Measurements from ENCODE around the gene ANKRD11. TPM values are rescaled to one million over a fixed set of nuclear protein-coding genes. Genes with fewer than 3 reads are reported as not detected.
"Not testable (repeated sequence)": the region's sequence is repeated elsewhere in the genome, so short reads cannot be mapped to it uniquely, and the experiment has no call there.

The ANKRD11 gene
- total RNA-seq, 2 donors from 2014 or later, result 130 to 165 TPM

GRCh38 chr16:89338863-89339262 lies 151.5 kb downstream of the ANKRD11 start:
- peak overlapping the region in 1 of 2 donors; percentile 86 for H3K27ac Mint-ChIP-seq
- H3K9me3 Mint-ChIP-seq, result no peaks in the 10 kb centered on the region
- peaks cover 0 to 6% of the 10 kb centered on the region in 2 donors for H3K36me3 Mint-ChIP-seq
- DNase-seq (ENCODE audit: low spot score in 2 of 2) (no peak), ATAC-seq (no peak)

- DNase-seq (ENCODE audit: low spot score in 2 of 2) (no peak), ATAC-seq (no peak)
- Mint-ChIP-seq H3K36me3 (no peaks in the 10 kb centered on the region), H3K9me3 (no peaks in the 10 kb centered on the region), H3K27ac (no peak overlapping the region)
Observed at GRCh38 chr16:89337965-89338364, 152.4 kb downstream of the ANKRD11 start.

DNA sequence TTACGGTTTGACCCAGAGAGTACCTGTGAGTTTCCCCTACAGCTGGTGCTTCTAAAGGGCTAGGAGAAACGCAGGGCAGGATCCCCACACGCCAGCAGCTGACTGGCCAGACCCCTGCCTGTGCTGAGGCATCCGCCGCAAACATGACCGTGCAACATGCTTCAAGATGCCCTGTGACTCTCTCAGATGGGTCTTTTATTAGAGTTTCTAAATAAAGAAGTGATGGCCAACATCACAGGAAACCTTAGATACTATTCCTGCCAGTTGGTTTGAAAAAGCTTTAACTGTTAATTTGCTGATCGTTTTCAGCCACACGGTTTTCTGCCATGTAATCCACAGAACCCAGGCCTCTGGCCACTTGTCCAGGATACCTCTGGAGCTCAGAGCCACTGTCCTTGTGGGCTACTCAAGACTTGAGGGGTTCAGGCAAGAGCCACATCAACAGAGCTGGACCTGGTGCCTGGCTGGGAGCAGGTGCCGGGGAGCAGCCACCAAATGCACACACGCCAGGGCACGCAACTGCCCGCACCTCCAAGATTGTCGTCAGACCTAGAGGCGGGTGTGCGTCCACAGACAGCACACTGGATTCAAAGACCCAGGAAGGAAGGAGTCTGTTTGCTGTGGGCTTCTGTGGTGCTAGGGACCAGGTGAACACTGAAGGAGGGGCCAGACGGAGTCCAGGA lies 154.4 kb downstream of the ANKRD11 start:
- ATAC-seq, result no peak
- Mint-ChIP-seq H3K9me3 (no peaks in the 10 kb centered on the region), H3K27ac (no peak overlapping the region), H3K36me3 (no peaks in the 10 kb centered on the region)
- DNase-seq (ENCODE audit: low spot score in 2 of 2), result no peak

GRCh38 chr16:89334988-89335802 lies 155.2 kb downstream of the ANKRD11 start:
- ATAC-seq (peak in 1 of 2 donors; percentile 3), DNase-seq (ENCODE audit: low spot score in 2 of 2) (no peak)
- no peaks in the 10 kb centered on the region for H3K9me3 Mint-ChIP-seq
- H3K36me3 Mint-ChIP-seq, result no peaks in the 10 kb centered on the region
- H3K27ac Mint-ChIP-seq, result peak overlapping the region; percentile 20 to 28

- Mint-ChIP-seq H3K36me3 (no peaks in the 10 kb centered on the region), H3K9me3 (no peaks in the 10 kb centered on the region), H3K27ac (peak overlapping the region; percentile 28 to 75)
- ATAC-seq, result peak in 1 of 2 donors; percentile 9
- no peak for DNase-seq (ENCODE audit: low spot score in 2 of 2)
Observed at GRCh38 chr16:89334461-89334860, 155.9 kb downstream of the ANKRD11 start.

DNA sequence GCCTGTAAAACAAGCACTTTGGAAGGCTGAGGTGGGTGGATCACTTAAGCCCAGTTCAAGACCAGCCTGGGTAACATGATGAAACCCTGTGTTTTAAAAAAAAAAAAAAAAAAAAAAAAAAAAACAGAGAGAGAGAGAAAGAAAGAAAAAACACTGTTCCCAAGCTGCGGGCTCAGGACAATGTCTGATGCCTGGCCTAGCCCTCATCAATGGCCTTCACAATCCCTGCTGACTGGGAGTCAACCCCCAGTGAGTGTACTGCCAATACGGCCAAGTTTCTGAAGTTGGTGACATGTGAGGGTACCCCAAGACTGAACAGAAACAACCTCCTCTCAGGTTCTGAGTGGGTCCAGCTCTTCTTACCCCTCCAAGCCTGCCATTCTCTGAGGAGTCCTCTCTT lies 156.3 kb downstream of the ANKRD11 start:
- H3K27ac Mint-ChIP-seq, result peak overlapping the region; percentile 28 to 75

GRCh38 chr16:89333401-89334001 lies 156.9 kb downstream of the ANKRD11 start:
- H3K36me3 Mint-ChIP-seq; DNase-seq (ENCODE audit: low spot score in 2 of 2); H3K9me3 Mint-ChIP-seq: not testable (repeated sequence)
- ATAC-seq, result peak; percentile 61 to 69
- H3K27ac Mint-ChIP-seq, result peak overlapping the region; percentile 28 to 75

More for the DNA sequence above, 156.3 kb downstream of the ANKRD11 start:
- ATAC-seq (peak; percentile 2 to 21), DNase-seq (ENCODE audit: low spot score in 2 of 2) (no peak)
- H3K36me3 Mint-ChIP-seq, result no peaks in the 10 kb centered on the region
- H3K9me3 Mint-ChIP-seq, result no peaks in the 10 kb centered on the region

DNA sequence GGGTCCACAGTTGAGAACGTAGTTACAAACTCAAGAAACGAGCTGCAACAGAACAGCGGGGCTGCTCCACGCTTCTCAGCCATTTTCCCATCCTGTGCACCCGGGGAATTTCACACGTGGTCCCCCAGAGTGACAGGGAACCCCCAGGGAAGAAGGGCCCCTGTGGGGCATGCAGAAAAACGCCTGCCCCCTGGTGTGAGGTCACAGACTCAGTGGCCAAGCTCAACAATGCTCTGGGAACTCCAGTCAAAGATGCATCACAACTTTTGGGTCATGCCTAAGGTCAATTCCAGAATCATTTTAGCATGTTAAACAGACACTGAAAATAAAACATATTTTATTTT lies 157.5 kb downstream of the ANKRD11 start:
- peak overlapping the region in 1 of 2 donors; percentile 94 for H3K27ac Mint-ChIP-seq
- no peaks in the 10 kb centered on the region for H3K9me3 Mint-ChIP-seq
- no peaks in the 10 kb centered on the region for H3K36me3 Mint-ChIP-seq
- ATAC-seq (no peak), DNase-seq (ENCODE audit: low spot score in 2 of 2) (no peak)

- ATAC-seq (no peak), DNase-seq (ENCODE audit: low spot score in 2 of 2) (no peak)
- H3K27ac Mint-ChIP-seq, result peak overlapping the region; percentile 26 to 94
- H3K9me3 Mint-ChIP-seq, result no peaks in the 10 kb centered on the region
- H3K36me3 Mint-ChIP-seq, result no peaks in the 10 kb centered on the region
Observed at GRCh38 chr16:89332243-89332901, 158.0 kb downstream of the ANKRD11 start.

DNA sequence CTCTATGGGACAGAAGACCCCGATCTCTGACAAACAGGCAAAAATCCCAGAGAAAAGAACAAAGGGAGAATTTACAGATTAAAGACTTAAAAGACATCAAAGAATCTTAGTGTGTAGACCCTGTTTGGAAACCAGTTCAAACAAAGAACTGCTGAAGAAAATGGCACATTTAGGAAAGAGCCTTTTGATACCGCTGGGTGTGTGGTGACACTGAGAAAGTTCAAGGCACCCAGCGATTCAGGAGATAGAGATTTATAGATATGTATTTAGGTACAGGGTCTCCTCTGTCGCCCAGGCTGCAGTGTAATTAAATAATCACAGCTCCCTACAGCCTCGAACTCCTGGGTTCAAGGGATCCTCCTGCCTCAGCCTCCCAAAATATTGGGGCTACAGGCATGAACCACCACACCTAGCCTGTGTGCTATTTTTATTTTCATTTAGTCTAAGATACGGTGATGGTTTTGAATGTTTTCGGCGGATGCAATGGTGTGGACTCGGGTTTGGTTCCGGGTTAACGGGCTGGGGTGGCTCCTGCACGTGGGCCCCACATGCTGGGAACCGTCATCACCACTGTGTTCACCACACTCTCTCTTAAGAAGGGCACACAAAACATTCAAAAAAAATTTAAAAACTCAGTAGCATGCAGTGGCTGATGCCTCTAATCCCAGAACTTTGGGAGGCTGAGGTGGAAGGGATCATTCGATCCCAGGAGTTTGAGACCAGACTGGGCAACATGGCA lies 158.8 kb downstream of the ANKRD11 start:
- ATAC-seq (no peak), DNase-seq (ENCODE audit: low spot score in 2 of 2) (no peak)
- Mint-ChIP-seq H3K36me3 (no peaks in the 10 kb centered on the region), H3K27ac (peak overlapping the region; percentile 30 to 55), H3K9me3 (no peaks in the 10 kb centered on the region)

DNA sequence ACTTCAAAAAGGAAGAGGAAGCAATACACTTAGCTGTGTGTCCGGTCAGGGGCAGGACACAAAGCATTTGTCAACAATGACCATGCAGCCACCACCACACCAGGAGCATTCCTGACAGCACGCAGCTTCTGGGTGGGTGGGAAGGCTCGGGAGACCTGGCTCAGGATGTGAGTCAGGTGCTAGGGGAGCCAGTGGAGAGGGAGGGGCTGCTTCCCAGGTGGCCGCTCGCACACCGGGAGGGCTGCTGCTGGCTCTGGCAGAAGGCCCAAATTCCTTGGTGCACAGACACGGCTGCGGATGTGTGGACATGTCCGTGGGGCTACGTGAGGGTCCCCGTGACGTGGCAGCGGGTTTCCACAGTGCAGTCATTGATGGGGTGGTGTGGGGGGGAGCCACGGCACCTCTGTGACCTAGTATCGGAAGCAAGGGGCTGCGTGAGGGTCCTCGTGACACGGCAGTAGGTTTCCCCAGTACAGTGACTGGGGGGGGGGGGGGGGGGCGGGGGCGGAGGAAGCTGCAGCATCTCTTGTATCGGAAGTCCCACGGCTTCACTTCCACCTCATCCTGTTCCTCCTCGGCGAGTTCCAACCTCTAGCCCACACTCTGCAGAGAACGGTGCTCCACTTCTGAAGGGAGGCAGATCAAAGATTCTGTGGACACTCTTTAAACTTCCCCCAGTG lies 160.0 kb downstream of the ANKRD11 start:
- H3K9me3 Mint-ChIP-seq, result no peaks in the 10 kb centered on the region
- ATAC-seq (peak; percentile 31 to 62), DNase-seq (ENCODE audit: low spot score in 2 of 2) (no peak)
- no peaks in the 10 kb centered on the region for H3K36me3 Mint-ChIP-seq
- H3K27ac Mint-ChIP-seq, result peak overlapping the region in 1 of 2 donors; percentile 55

GRCh38 chr16:89329830-89330176 lies 160.6 kb downstream of the ANKRD11 start:
- not testable (repeated sequence) for H3K9me3 Mint-ChIP-seq; H3K36me3 Mint-ChIP-seq; DNase-seq (ENCODE audit: low spot score in 2 of 2); ATAC-seq
- H3K27ac Mint-ChIP-seq, result peak overlapping the region; percentile 55 to 77

- not testable (repeated sequence) for H3K9me3 Mint-ChIP-seq; H3K36me3 Mint-ChIP-seq; ATAC-seq; DNase-seq (ENCODE audit: low spot score in 2 of 2)
- H3K27ac Mint-ChIP-seq, result peak overlapping the region in 1 of 2 donors; percentile 77
Observed at GRCh38 chr16:89328412-89329400, 161.7 kb downstream of the ANKRD11 start.

DNA sequence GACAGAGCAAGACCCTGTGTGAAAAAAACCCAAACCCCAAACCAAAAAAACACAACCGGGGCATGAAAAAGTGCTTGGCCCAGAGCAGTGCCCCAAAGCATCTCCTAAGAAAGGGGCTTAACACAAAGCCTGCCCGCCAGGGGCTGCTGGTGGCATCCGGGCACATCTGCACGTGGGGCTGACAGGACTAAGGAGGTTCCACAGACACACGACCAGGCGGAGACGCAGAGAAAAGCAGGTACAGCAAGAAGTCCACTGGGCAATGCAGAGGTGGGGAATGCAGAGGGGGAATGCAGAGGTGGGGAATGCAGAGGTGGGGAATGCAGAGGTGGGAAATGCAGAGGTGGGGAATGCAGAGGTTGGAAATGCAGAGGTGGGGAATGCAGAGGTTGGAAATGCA lies 163.6 kb downstream of the ANKRD11 start:
- peaks cover 0 to 11% of the 10 kb centered on the region in 2 donors for H3K36me3 Mint-ChIP-seq
- no peak for DNase-seq (ENCODE audit: low spot score in 2 of 2)
- H3K27ac Mint-ChIP-seq, result peak overlapping the region in 1 of 2 donors; percentile 69
- no peak for ATAC-seq
- H3K9me3 Mint-ChIP-seq, result no peaks in the 10 kb centered on the region
